ENCODE measurements around the gene FAAH. TPM values are rescaled to one million over a fixed set of nuclear protein-coding genes. Genes with fewer than 3 reads are reported as not detected.

Gene FAAH
- total and polyA plus RNA-seq, 2 of the 13 experiments (the other 11 are each of a cell fraction or from before 2014, with no cell fraction given) = 5.4 to 11.0 TPM

DNA sequence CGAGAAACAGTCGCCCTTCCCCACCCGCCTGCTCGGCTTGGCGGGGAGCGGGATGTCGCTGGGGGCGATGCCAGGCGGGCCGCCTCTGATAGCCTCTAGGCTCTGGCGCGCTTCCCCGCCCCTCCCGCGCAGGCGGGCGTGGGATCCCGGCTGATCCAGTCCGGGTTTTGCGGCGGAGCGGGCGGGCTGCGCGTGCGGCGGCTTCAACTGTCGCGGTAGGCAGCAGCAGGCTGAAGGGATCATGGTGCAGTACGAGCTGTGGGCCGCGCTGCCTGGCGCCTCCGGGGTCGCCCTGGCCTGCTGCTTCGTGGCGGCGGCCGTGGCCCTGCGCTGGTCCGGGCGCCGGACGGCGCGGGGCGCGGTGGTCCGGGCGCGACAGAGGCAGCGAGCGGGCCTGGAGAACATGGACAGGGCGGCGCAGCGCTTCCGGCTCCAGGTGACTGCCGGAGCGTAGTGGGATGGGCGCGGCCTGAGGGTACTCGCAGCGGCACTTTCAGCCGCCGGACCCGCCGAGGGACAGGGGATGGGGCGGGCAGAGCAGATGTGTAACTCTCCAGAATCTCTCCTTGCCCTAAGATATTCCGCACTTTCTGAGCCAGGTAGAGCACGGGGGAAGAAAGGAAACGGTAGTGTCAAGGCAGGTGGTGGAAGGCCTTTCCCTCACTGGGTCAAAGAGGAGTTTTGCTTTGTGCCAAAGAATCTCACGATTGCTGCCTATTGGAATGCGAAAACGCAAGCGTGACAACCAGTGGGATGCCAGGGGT is at the start of gene FAAH (continued):
- TF ChIP-seq, protein P1, sequence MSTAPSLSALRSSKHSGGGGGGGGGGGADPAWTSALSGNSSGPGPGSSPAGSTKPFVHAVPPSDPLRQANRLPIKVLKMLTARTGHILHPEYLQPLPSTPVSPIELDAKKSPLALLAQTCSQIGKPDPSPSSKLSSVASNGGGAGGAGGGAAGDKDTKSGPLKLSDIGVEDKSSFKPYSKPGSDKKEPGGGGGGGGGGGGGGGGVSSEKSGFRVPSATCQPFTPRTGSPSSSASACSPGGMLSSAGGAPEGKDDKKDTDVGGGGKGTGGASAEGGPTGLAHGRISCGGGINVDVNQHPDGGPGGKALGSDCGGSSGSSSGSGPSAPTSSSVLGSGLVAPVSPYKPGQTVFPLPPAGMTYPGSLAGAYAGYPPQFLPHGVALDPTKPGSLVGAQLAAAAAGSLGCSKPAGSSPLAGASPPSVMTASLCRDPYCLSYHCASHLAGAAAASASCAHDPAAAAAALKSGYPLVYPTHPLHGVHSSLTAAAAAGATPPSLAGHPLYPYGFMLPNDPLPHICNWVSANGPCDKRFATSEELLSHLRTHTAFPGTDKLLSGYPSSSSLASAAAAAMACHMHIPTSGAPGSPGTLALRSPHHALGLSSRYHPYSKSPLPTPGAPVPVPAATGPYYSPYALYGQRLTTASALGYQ (CRISPR knock-in tag; IDR thresholded peaks at IDR 0.05) = peak; percentile 72
- TF ChIP-seq ZBTB34 (CRISPR knock-in tag; IDR thresholded peaks at IDR 0.05) (0 out of 2 replicates have a peak, but pooled peaks have one; percentile 75), BHLHE40 (IDR thresholded peaks at IDR 0.05; ENCODE audit: low read length) (peak; percentile 90), DMAP1 (CRISPR knock-in tag; IDR thresholded peaks at IDR 0.05) (no peak), ZNF362 (CRISPR knock-in tag; IDR thresholded peaks at IDR 0.05; ENCODE audit: borderline replicate concordance) (no peak), ZNF232 (CRISPR knock-in tag; IDR thresholded peaks at IDR 0.05; ENCODE audit: borderline replicate concordance) (peak; percentile 89; the same call in 1 of the 2 replicates), ZBTB33 (CRISPR knock-in tag; IDR thresholded peaks at IDR 0.05) (peak; percentile 68; the same call in 1 of the 2 replicates), ZBTB3 (CRISPR knock-in tag; IDR thresholded peaks at IDR 0.05; ENCODE audit: borderline replicate concordance, low read depth) (no peak), ZNF142 (CRISPR knock-in tag; IDR thresholded peaks at IDR 0.05) (peak; percentile 96), REPIN1 (CRISPR knock-in tag; IDR thresholded peaks at IDR 0.05; ENCODE audit: borderline replicate concordance, low read depth) (peak; percentile 78; the same call in 1 of the 2 replicates), PAF1 (CRISPR knock-in tag; IDR thresholded peaks at IDR 0.05) (no peak), U2AF2 (IDR thresholded peaks at IDR 0.05; ENCODE audit: low read depth, low read length) (no peak), ZNF792 (CRISPR knock-in tag; IDR thresholded peaks at IDR 0.05) (peak; percentile 85; the same call in 1 of the 2 replicates)
- TF ChIP-seq, protein P2, sequence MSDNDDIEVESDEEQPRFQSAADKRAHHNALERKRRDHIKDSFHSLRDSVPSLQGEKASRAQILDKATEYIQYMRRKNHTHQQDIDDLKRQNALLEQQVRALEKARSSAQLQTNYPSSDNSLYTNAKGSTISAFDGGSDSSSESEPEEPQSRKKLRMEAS (IDR thresholded peaks at IDR 0.05) = peak; percentile 99
- TF ChIP-seq, protein P3, sequence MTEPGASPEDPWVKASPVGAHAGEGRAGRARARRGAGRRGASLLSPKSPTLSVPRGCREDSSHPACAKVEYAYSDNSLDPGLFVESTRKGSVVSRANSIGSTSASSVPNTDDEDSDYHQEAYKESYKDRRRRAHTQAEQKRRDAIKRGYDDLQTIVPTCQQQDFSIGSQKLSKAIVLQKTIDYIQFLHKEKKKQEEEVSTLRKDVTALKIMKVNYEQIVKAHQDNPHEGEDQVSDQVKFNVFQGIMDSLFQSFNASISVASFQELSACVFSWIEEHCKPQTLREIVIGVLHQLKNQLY (CRISPR knock-in tag; IDR thresholded peaks at IDR 0.05) = no peak
